ENCODE data around the gene PYGM. TPM values are rescaled to one million over a fixed set of nuclear protein-coding genes. Genes with fewer than 3 reads are reported as not detected.

Gene PYGM
- total and polyA plus RNA-seq, 2 experiments from 2014 or later = 1.5 to 3.9 TPM

- Mint-ChIP-seq H3K27me3 (ENCODE audit: insufficient read depth, low read depth, poor library complexity) (peaks cover 2% of the 10 kb centered on the region), H3K9me3 (no peaks in the 10 kb centered on the region), H3K27ac (no peak overlapping the region), H3K36me3 (ENCODE audit: low read depth) (no peaks in the 10 kb centered on the region; the same call in 2 of the 3 replicates), H3K4me1 (no peaks in the 10 kb centered on the region; the same call in 2 of the 3 replicates), H3K4me3 (no peak overlapping the region)
- Histone ChIP-seq H3K4me2 (no peak overlapping the region), H3K79me2 (replicated peaks; ENCODE audit: insufficient read depth) (no peaks in the 10 kb centered on the region), H4K20me1 (replicated peaks; ENCODE audit: insufficient read depth) (no peaks in the 10 kb centered on the region), H3K27me3 (ENCODE audit: insufficient read depth) (no peaks in the 10 kb centered on the region), H2AFZ (no peak overlapping the region), H3K36me3 (ENCODE audit: insufficient read depth) (no peaks in the 10 kb centered on the region), H3K4me1 (ENCODE audit: insufficient read depth) (no peaks in the 10 kb centered on the region), H3F3A (replicated peaks; ENCODE audit: low read depth) (0 out of 2 replicates have a peak, but pooled peaks cover 2% of the 10 kb centered on the region), H3K9me2 (ENCODE audit: insufficient read depth) (no peaks in the 10 kb centered on the region), H3K4me3 (no peak overlapping the region), H3K27ac (ENCODE audit: low read depth) (no peak overlapping the region)
- no peak for TF ChIP-seq EZH2 (IDR thresholded peaks at IDR 0.05; ENCODE audit: low read depth, unreplicated experiment)
- no peak for TF ChIP-seq ZNF331 (CRISPR knock-in tag; IDR thresholded peaks at IDR 0.05; ENCODE audit: low read depth)
- no peak for TF ChIP-seq ETS1 (IDR thresholded peaks at IDR 0.05)
- TF ChIP-seq POLR2AphosphoS5 (IDR thresholded peaks at IDR 0.05; ENCODE audit: low read depth) = no peak
- no peak for TF ChIP-seq JUNB (IDR thresholded peaks at IDR 0.05; ENCODE audit: unreplicated experiment)
- no peak for TF ChIP-seq NANOG (IDR thresholded peaks at IDR 0.05; ENCODE audit: borderline replicate concordance)
- no peak for TF ChIP-seq ZNF114 (CRISPR knock-in tag; IDR thresholded peaks at IDR 0.05)
- TF ChIP-seq CREB1 (CRISPR knock-in tag; IDR thresholded peaks at IDR 0.05; ENCODE audit: low read depth) = no peak
- TF ChIP-seq, protein P1, sequence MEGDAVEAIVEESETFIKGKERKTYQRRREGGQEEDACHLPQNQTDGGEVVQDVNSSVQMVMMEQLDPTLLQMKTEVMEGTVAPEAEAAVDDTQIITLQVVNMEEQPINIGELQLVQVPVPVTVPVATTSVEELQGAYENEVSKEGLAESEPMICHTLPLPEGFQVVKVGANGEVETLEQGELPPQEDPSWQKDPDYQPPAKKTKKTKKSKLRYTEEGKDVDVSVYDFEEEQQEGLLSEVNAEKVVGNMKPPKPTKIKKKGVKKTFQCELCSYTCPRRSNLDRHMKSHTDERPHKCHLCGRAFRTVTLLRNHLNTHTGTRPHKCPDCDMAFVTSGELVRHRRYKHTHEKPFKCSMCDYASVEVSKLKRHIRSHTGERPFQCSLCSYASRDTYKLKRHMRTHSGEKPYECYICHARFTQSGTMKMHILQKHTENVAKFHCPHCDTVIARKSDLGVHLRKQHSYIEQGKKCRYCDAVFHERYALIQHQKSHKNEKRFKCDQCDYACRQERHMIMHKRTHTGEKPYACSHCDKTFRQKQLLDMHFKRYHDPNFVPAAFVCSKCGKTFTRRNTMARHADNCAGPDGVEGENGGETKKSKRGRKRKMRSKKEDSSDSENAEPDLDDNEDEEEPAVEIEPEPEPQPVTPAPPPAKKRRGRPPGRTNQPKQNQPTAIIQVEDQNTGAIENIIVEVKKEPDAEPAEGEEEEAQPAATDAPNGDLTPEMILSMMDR (conservative IDR thresholded peaks at IDR 0.05; ENCODE audit: low read depth in 2 of 2) = no peak
- no peak for ATAC-seq
- DNase-seq (ENCODE audit: low spot score) = no peak
Observed at GRCh38 chr11:64796047-64796756, 36.4 kb upstream of the PYGM start.

- H3K36me3 Mint-ChIP-seq (ENCODE audit: low read depth) = no peaks in the 10 kb centered on the region; the same call in 2 of the 3 replicates
- 0 out of 2 replicates have a peak, but pooled peaks cover 2% of the 10 kb centered on the region for H3F3A ChIP-seq (replicated peaks; ENCODE audit: low read depth)
- H3K4me2 ChIP-seq = no peak overlapping the region
- H3K27ac Mint-ChIP-seq = no peak overlapping the region
- ATAC-seq = no peak
- H4K20me1 ChIP-seq (replicated peaks; ENCODE audit: insufficient read depth) = no peaks in the 10 kb centered on the region
- no peaks in the 10 kb centered on the region for H3K79me2 ChIP-seq (replicated peaks; ENCODE audit: insufficient read depth)
- H3K4me1 ChIP-seq (ENCODE audit: insufficient read depth) = no peaks in the 10 kb centered on the region
- no peak overlapping the region for H3K4me3 Mint-ChIP-seq
- H3K9me3 Mint-ChIP-seq = no peaks in the 10 kb centered on the region
- no peak overlapping the region for H3K4me3 ChIP-seq
- no peak for DNase-seq (ENCODE audit: low spot score)
- TF ChIP-seq NANOG (IDR thresholded peaks at IDR 0.05; ENCODE audit: borderline replicate concordance) (no peak), EZH2phosphoT487 (IDR thresholded peaks at IDR 0.05; ENCODE audit: unreplicated experiment) (no peak), STAT1 (IDR thresholded peaks at IDR 0.05; ENCODE audit: unreplicated experiment) (no peak), CREB1 (CRISPR knock-in tag; IDR thresholded peaks at IDR 0.05; ENCODE audit: low read depth) (no peak), POLR2AphosphoS5 (IDR thresholded peaks at IDR 0.05; ENCODE audit: low read depth) (no peak), EZH2 (IDR thresholded peaks at IDR 0.05; ENCODE audit: low read depth, unreplicated experiment) (no peak), JUNB (IDR thresholded peaks at IDR 0.05; ENCODE audit: unreplicated experiment) (no peak), ZNF331 (CRISPR knock-in tag; IDR thresholded peaks at IDR 0.05; ENCODE audit: low read depth) (no peak), ETS1 (IDR thresholded peaks at IDR 0.05) (no peak)
- TF ChIP-seq, protein P1 (conservative IDR thresholded peaks at IDR 0.05; ENCODE audit: low read depth in 2 of 2) = no peak
- no peaks in the 10 kb centered on the region for H3K9me2 ChIP-seq (ENCODE audit: insufficient read depth)
- H3K27me3 ChIP-seq (ENCODE audit: insufficient read depth) = no peaks in the 10 kb centered on the region
- H2AFZ ChIP-seq = no peak overlapping the region
- no peak overlapping the region for H3K27ac ChIP-seq (ENCODE audit: low read depth)
- H3K36me3 ChIP-seq (ENCODE audit: insufficient read depth) = no peaks in the 10 kb centered on the region
- peaks cover 5% of the 10 kb centered on the region for H3K27me3 Mint-ChIP-seq (ENCODE audit: insufficient read depth, low read depth, poor library complexity)
- H3K4me1 Mint-ChIP-seq = no peaks in the 10 kb centered on the region; the same call in 2 of the 3 replicates
Observed at GRCh38 chr11:64794526-64794925, 34.8 kb upstream of the PYGM start.

Measured in GM23338 (cell line).